NCI-H345 (cell line): ENCODE measurements around the gene ITPA.

Experiments
- DNase-seq: peaks from one replicate; lab custom pipeline; 2025; lab: John Stamatoyannopoulos, UW

ITPA gene

DNA sequence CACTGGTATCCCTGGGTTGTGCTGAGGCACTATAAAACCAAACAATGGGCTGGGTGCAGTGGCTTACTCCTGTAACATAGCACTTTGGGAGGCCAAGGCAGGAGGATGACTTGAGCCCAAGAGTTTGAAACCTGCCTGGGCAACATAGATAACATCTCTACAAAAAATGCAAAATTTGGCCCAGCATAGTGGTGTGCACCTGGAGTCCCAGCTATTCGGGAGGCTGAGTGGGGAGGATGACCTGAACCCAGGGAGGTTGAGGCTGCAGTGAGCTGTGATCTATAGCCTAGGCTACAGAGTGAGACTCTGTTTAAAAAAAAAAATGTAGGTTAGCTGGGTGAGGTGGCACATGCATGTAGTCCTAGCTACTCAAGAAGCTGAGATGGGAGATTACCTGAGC is 37.4 kb downstream of the ITPA start:
- DNase-seq = no peak

DNA sequence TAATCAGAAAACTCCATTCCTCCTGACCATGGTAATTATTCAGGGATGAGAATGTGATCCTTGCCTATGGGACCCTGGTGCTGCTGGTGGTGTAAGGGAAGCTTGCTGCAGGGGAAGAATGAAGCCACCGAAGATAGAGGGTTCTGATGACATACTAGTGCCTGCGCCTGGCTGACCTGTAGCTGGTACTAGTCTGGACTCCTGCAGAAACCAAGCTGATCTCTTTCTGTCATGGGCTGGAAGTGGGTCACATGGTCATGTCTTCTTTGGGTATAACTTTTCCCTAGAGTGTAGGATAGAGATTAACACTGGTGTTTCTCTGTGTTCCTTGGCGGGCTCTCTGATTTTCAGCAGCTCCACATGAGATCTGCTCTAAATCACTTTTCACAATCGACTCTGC is 38.3 kb downstream of the ITPA start:
- no peak for DNase-seq

DNA sequence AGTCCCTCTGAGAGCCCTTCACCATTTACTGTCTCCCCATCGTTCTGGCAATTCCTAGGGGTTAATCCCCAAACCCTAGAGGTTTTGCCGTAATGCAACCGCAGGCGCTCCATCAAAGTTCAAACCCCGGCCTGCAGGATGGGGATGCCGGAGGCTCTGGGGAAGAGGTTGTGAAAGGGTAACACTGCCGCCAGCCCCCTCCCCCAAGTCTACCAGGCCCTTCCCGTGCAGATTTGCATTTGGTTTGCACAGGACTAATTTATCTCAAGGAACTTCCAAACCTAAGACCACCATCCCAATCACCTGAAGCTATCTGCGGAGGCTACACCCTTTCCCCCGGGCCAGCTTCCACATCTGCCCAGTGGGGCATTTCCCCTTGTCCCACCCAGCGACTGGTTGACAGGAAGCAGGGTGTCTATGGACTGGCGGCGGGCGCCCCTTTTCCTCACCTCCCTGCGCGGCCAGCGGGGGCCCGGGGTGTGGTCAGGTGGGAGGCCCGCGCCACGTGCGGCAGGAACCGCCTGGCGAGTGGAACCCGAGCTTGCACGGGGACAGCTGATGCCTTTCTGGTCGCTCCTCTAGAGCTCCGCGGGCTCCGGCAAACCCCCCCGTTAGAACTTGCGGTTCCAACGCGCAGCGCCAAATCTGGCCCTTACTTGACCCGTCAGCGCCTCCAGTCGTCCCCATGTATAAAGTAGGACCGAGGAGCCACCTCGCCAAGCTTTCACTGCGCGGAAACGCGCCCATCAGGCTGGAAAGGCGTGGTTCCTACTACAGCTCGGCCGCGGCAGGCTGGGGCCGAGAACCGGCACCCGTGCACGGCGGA is 39.1 kb downstream of the ITPA start:
- no peak for DNase-seq

DNA sequence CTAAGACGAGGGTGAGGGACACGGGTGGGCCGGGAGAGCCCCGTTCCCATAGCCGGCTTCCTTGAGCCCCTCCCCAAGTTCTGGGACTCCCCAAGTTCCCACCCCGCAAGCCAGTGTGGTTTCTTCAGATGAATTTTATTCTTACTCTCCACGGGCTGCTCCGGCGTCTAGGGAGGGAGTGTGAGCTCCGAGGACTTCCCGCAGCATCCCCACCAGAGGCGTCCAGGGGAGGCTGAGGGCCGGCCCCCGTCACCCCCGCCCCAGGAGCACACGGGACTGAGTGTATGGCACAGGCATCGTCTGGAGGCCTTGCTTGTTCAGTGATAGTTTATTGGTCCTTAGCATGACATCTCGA is 39.7 kb downstream of the ITPA start:
- DNase-seq = no peak

DNA sequence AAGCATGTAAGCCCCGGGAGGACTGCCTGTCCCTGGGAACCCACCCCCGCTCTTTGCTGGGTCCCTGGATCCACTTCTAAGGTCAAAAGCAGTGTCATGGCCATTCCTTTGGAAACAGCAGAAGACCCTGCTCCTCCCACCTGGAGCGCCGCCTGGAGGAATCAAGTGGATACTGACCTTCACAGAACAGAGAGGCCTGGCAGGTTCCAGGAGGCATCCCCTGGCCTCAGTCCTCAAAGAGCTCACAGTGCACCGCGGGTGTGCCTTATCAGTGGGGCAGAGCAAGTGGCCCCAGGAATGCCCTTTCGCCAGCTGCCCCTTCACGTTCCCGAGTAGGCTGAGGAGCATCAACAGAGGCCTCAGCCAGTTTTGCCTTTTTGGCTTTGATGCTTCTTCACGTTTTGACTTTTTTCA is 40.8 kb downstream of the ITPA start:
- no peak for DNase-seq

DNA sequence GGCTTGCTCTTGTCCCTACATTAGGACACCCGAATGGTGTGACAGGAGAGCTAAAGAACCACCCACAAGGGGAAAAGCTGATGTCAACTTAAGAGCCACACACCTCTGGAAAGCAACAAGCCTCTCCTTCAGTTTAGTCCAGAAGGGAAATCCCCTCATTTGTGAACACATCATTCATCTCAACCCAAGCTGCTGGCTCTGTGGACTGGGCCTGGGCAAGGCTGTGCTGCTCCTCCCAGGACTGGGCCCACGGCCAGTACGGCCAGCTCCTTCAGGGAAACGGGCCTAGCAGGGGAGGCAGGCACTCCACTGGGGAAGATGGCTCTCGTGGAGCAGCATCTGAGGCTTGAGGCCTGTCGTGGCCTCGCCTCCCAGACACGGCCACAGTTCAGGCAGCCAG is 42.5 kb downstream of the ITPA start:
- no peak for DNase-seq

DNA sequence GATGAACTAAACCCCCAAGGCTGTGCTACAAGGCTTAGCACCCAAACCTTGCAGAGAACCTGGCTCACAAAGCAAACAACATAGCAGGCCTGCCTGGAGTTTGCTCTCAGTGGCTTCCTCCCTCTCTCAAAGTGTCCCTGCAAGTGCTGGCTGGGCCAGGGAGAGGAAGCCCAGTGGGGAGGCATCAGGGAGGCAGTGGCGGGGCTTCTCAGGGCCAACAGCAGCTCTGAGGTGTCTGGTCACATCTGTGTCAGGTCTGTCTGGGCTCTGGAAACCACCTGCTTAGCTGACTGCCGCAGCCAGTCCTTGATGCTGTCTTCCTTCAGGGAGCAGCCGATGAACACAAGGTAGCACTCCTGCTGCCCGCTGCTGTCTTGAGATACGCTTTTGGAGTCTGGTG is 46.4 kb downstream of the ITPA start:
- DNase-seq = no peak

DNA sequence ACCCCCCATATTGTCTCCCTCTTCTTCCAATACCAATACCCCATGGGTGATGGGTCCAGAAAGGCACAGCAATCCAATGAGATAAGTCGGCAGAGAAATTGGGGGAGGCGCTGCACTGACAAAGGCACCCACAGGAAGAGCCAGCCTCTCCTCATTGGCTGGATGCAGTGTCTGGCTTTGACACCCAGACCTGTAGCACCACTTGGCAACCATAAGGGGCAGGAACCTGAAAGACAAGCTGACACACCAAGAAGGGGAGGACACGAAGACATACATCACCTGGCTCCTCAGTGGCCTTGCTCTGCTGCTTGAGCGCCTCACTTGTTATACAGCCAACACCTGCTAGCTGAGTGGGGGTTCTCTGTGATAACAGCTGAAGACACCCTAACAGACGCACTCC is 49.1 kb downstream of the ITPA start:
- DNase-seq = no peak

DNA sequence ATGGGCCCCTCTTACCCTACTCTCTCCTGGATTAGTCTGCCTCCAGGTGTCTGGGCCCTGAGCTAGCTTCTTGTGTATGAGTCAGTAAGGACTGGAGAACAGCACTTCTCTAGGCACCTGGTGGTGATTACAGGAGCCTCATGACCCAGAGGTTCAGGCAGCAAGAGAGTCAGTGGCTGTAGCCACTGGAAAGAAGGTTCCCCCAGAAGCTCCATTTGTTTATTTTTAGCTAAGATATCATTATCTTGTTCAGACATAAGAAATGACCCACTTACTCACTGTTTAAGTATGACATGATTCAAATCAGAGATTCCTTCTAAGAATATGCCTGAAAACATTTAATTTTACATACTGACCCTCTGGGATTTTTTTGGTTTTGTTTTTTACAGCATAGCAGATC is 53.3 kb downstream of the ITPA start:
- DNase-seq = no peak

DNA sequence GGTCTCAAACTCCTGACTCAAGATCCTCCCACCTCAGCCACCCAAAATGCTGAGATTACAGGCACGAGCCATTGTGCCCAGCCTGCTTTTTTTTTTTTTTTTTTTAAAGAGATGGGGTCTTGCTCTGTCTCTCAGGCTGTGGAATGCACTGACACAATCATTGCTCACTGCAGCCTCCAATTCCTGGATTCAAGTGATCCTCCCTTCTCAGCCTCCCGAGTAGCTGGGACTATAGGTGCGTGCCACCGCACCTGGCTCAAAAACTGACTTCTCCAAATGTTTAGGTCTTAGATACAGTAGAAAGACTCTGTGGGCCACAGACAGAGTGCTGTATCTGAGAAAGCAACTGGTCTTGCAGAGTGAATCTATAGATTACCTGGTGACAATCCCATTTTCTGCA is 60.8 kb downstream of the ITPA start:
- no peak for DNase-seq

DNA sequence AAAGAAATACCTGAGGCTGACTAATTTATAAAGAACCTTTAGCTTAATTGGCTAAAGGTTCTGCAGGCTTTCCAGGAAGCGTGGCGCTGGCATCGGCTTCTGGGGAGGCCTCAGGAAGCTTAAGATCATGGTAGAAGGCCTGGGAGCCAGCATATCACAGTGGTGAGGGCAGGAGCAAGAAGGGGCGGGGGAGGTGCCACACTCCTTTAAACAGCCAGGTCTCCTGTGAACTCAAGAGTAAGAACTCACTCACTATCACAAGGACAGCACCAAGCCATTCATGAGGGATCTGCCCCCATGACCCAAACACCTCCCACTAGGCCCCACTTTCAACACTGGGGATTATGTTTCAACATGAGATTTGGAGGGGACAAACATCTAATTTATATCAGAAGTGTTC is 64.1 kb downstream of the ITPA start:
- DNase-seq = no peak
